GM06990 (cell line): ENCODE data around the gene MYH11.

ENCODE experiments used
- DNase-seq: peaks from one replicate; pipeline ENCODE4 v3.0.0-alpha.2; 2011; ENCODE audit not compliant: insufficient read length; ENCODE audit errors: extremely low read depth
- H3K27me3 ChIP-seq: replicated peaks from 2 replicates; pipeline ENCODE4 v1.6.0; 2011; ENCODE audit warnings: low read length; ENCODE audit not compliant: control insufficient read depth, insufficient read depth
- H3K36me3 ChIP-seq: 2 replicates; pipeline ENCODE4 v1.5.1; 2011; ENCODE audit warnings: low read length; ENCODE audit not compliant: control insufficient read depth, insufficient read depth
- H3K4me3 ChIP-seq: replicated peaks from 2 replicates; pipeline ENCODE4 v1.5.1; 2011; ENCODE audit warnings: low read depth, mild to moderate bottlenecking, control low read depth, low read length
- CTCF ChIP-seq: IDR thresholded peaks from 2 replicates; pipeline ENCODE4 v1.5.1; 2011; ENCODE audit warnings: low read length, control low read depth, mild to moderate bottlenecking, inconsistent platforms; ENCODE audit not compliant: insufficient read depth, poor library complexity, severe bottlenecking

MYH11 gene

GRCh38 chr16:15899538-15900100 lies 42.8 kb upstream of the MYH11 start:
- H3K4me3 ChIP-seq, result no peak overlapping the region
- H3K27me3 ChIP-seq, result no peaks in the 10 kb centered on the region
- DNase-seq, result peak; percentile 69

GRCh38 chr16:15898654-15899053 lies 41.8 kb upstream of the MYH11 start:
- Histone ChIP-seq H3K36me3 (no peaks in the 10 kb centered on the region), H3K27me3 (no peaks in the 10 kb centered on the region), H3K4me3 (no peak overlapping the region)
- peak; percentile 21 for DNase-seq
- no peak for TF ChIP-seq CTCF

More at GRCh38 chr16:15899538-15900100, 42.8 kb upstream of the MYH11 start:
- no peak for TF ChIP-seq CTCF
- H3K36me3 ChIP-seq, result no peaks in the 10 kb centered on the region

GRCh38 chr16:15897834-15898254 lies 41.0 kb upstream of the MYH11 start:
- no peak overlapping the region for H3K4me3 ChIP-seq
- DNase-seq, result peak; percentile 48

GRCh38 chr16:15897121-15897780 lies 40.4 kb upstream of the MYH11 start:
- Histone ChIP-seq H3K27me3 (no peaks in the 10 kb centered on the region), H3K4me3 (peak overlapping the region; percentile 23), H3K36me3 (no peaks in the 10 kb centered on the region)
- DNase-seq, result no peak
- no peak for TF ChIP-seq CTCF

More at GRCh38 chr16:15897834-15898254, 41.0 kb upstream of the MYH11 start:
- no peak for TF ChIP-seq CTCF
- no peaks in the 10 kb centered on the region for H3K36me3 ChIP-seq
- H3K27me3 ChIP-seq, result no peaks in the 10 kb centered on the region

- Histone ChIP-seq H3K27me3 (no peaks in the 10 kb centered on the region), H3K4me3 (no peak overlapping the region), H3K36me3 (no peaks in the 10 kb centered on the region)
- TF ChIP-seq CTCF, result no peak
- DNase-seq, result no peak
These were observed 37.9 kb upstream of the MYH11 start for GRCh38 chr16:15894571-15895374.
